Measurements from ENCODE around the gene SNX27. TPM values are rescaled to one million over a fixed set of nuclear protein-coding genes. Genes with fewer than 3 reads are reported as not detected.

The SNX27 gene
- 10 to 100 TPM; 29.8 to 32.3 TPM for total RNA-seq
- long read RNA-seq, full-length matches to known transcripts = 1 of 12 reads
- long read RNA-seq, partial matches to known transcripts = 2 of 12 reads
- long read RNA-seq, other reads (novel, unspliced or antisense) = 9 of 12 reads

DNA sequence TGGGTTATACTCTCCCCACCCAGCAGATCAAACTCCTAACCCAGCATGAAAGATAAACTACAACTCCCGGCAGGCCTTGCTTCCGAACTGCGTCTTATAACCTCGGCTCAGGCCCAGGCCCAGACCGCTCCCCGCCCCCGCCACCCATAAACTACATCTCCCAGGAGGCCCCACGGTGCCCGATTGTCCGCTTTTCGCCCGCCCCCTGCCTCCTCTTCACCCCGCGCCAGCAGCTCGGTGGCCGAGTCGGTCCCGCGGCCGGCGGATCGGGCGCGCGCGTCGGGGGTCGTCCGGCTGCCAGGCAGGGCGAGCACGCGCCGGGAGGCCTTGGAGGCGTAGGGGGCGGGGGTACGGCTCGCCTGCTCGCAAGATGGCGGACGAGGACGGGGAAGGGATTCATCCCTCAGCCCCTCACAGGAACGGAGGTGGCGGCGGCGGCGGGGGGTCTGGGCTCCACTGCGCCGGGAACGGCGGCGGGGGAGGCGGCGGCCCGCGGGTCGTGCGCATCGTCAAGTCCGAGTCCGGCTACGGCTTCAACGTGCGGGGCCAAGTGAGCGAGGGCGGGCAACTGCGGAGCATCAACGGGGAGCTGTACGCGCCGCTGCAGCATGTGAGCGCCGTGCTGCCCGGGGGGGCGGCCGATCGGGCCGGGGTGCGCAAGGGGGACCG is at the start of gene SNX27:
Gene SNX27, plus strand, starts transcription at position 219 of the 669 bp plus-strand sequence. Its CDS starts 152 bp downstream, at position 371.
- ATAC-seq (peak; percentile 96 to 97), DNase-seq (peak; percentile 94)
- intact Hi-C loops (cut with DNase I) = loop anchor here in 1 of 2 donors (5.0 kb wide), 1 partner anchor 110 kb away; the partner anchor contains the start of gene RIIAD1

DNA sequence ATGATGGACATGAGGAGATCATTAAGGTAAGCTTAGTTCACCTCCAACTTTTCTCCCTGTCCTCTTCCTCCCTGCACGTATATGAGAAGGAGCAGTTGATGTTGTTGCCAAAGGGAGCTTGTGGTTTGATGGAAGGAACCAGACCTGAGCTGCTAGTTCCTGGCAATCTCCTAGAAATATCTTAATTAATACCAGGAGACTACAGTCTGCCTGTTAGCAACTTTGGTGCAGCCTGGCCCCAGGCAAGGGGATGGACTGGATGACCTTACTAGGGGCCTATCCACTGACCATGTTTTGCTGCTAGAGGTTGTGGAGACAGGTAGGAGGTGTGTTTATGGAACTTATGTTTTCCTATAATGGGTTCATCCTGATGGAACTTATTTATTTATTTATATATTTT is 49.2 kb upstream of the SNX27 start:
- intact Hi-C loops (cut with DNase I) = no loop called here
- DNase-seq (no peak), ATAC-seq (no peak)

DNA sequence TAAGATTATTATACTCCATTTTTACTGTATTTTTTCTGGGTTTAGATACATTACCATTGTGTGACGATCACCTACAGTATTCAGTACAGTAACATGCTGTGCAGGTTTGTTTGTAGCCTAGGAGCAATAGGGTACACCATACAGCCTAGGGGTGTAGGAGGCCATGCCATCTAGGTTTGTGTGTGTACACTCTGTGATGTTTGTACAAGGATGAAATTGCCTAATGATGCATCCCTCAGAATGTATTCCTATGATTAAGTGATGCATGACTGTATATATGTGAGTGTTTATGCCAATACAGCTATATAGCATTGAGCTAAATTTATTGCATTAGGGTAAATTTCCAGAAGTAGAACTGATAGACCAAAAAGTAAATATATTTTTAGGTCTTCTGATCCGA is 48.5 kb upstream of the SNX27 start:
- ATAC-seq (no peak), DNase-seq (no peak)
- intact Hi-C loops (cut with DNase I) = no loop called here

DNA sequence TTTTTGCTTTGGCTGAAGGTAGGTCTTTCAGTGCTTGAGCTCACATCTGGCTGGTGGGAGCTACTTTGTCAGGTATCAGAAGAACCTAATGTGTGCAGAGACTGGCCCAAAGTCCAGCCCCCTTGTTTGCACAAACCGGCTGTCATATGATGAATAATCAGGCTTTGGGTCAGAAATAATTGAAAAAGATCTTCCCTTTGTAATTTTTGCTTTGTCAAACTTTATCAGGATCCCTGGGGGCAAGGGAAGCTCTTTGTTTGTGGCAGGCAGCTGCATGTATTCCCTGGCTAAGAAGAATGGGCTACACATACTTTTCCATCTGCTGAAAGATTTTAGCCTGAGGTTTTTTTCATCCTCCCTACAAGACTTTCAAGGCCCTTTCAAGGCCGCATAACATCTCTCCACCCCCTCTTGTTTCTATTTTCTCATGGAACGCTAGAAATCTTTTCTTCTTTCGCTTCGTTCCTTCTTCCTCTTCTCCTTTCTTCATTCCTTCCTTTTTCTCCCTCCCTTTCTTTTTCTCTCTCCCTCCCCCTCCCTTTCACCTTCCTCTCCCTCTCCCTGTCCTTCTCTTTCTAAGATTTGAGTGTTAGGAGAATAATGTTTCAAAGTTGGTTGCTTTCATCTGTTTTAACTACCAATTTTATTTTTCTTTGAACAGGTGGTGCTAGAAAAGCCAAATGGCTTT is 46.2 kb upstream of the SNX27 start:
- intact Hi-C loops (cut with DNase I) = no loop called here
- ATAC-seq (no peak), DNase-seq (no peak)

DNA sequence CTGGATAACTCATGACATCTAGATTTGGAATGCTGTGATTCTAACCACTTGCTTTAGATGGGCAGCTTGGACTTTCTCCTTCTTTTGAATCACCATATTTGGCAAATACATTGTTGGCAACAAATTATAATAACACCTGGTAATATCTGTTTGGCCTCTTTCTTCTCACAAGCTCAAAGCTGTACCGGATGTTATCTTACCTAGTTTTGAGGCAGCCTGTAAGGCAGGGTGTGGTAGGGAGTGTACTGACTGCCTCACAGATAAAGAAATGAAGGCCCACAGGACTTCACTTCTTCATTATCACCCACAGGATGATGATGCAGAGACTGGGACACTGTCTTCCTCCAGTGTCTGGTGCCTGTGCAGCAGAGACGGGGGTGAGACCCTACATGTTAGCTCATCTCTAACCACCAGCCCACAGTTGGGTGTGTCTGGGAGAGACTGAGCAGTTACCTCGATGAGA is 43.2 kb upstream of the SNX27 start:
- DNase-seq (no peak), ATAC-seq (peak in 1 of 2 donors; percentile 53)
- intact Hi-C loops (cut with DNase I) = no loop called here

DNA sequence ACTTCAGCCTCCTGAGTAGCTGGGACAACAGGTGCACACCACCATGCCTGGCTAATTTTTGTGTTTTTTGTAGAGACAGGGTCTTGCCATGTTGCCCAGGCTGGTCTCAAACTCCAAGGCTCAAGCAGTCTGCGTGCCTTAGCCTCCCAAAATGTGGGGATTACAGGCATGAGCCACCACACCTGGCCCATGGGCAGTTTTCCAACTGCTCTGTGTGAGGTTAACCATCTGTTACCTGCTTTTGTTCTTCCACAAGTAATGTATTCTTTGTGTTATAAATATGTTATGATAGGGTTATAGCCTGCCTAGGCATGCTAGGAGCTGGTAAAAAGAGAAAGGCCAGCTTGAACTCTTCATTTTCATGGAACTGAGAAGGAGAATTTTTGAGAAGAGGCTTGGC is 41.0 kb upstream of the SNX27 start:
- intact Hi-C loops (cut with DNase I) = no loop called here
- no peak for DNase-seq
- no peak for ATAC-seq

DNA sequence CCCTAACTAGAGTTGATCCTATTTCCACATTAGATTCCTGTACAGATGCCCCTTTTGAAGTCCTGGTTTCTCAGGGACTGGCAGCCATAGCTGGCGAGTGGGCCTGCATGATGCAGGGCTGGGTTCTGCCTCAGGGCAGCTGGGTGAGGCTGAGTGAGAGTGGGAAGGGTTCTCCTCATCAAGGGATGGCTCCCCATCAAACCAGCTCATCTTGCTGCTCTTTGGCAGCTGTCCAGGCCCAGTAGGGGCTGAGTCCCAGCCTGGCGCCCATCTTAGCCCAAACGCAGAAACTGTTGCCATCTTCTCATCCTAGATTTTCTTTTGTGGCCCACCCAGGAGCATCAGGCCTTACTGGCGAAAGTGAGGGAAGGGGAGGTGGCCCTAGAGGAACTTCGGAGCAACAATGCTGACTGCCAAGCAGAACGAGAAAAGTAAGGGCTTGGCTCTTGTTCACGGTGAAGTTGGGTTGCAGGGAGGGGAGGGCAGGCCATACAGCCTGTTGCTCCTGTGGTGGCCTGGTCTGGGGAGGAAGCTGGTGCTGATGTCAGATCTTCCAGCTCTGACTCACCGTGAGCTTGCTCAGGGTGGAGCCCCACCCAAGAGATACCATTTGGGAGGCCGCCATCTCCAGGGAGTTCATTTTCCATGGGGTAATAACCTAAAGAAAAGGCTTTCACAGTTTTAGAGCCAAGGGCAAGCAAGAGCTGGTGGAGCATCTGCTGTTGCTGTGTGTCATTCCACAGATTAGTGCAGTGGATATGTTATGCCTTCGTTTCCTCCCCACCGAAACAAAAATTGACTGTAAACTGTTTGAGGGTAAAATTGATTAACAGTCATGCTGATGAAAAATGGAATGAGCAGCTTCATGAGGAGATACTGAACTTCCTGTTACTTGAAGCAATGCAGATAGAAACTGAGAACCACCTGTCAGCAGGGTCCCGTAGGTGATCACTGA is 37.0 kb upstream of the SNX27 start:
- intact Hi-C loops (cut with DNase I) = no loop called here
- ATAC-seq (peak; percentile 41 to 97), DNase-seq (peak; percentile 65)

DNA sequence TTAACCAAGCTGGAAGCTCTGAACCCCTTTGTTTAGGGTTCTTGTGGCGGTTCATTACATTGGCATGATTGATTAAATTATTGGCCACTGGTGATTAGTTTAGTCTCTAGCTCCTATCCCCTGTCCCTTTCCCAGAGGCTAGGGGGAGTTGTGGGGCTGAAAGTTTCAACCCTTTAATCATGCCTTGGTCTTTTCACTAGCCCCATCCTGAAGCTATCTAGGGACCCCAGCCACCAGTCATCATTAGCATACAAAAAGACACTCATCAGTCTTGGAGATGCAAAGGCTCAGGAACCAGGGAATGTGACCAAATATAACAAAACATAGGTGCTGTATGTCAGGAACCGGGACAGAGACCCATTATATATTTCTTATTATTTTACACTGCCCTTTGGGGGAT is 34.7 kb upstream of the SNX27 start:
- no peak for DNase-seq
- intact Hi-C loops (cut with DNase I) = no loop called here
- no peak for ATAC-seq

DNA sequence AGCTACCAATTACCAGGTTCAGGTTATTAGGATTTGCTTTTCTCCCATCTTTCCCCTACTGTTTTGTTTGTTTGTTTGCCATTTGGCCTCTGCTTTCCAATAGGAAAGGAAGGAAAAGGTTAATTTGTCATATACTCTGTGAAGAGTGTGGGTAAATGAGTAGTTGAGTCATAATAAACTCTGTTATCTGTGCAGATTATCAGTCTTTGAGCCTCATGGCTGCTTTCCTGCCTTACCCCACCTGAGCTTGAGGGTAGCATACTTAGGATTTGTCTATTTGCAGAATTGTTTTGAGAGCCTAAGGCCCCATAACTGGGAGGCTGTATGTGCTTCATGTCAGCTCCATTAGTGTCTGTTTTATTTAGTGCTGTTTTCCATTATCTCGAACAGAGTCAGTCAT is 32.9 kb upstream of the SNX27 start:
- no peak for DNase-seq
- no peak for ATAC-seq
- intact Hi-C loops (cut with DNase I) = no loop called here

DNA sequence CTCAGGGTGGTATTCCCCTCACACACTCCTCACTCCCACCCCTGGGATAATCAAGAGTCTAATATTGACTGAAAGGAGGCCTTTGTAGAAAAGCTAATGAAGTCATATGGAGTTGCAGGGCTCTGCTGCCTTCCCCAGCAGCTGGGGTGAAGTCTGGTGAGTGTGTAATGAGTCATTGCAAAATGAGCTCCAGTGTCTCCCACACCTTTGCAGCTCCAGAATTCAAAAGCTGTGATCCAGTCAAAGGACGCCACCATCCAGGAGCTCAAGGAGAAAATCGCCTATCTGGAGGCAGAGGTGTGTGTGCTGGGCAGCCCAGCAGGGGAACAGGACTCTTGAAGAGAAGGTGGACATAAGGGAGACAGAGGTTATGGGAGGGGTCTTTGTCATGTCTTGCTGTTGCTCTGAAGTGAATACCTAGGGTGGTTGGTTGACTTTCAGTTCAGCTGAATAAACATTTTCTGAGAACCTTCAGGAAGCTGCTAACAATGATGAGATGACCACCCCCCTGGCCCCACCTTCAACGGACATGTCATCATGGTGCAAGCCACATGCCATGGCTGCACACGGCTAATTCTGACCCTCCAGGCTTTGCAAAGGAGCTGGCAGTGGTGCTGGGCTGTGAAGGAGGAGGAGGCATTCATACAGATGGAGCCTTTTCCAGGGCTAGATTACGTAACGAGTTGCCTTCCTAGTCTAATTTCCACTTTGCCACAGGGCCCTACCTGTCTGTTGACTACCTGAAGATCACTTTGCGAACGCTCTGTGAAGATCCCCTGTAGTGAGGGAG is 32.2 kb upstream of the SNX27 start:
- no peak for DNase-seq
- ATAC-seq = no peak
- intact Hi-C loops (cut with DNase I) = no loop called here

DNA sequence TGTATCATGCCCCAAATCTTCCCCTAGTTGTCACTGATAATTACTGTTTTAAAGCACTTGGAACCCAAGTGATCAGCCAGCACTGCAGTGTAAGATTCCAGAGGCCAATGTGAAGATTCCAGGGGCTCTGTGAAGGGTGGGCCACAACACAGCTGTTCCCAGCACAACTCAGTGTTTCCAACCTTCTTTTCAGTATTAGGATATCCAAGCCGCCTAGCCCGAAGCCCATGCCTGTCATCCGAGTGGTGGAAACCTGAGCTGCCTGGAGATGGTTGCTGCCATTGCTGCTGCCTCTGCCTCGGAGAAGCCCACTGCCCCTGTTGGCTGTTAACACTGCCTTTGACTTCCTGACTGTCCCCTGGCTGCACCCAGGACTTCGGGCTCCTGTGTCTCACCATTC is 30.4 kb upstream of the SNX27 start:
- intact Hi-C loops (cut with DNase I) = no loop called here
- DNase-seq (no peak), ATAC-seq (no peak)

DNA sequence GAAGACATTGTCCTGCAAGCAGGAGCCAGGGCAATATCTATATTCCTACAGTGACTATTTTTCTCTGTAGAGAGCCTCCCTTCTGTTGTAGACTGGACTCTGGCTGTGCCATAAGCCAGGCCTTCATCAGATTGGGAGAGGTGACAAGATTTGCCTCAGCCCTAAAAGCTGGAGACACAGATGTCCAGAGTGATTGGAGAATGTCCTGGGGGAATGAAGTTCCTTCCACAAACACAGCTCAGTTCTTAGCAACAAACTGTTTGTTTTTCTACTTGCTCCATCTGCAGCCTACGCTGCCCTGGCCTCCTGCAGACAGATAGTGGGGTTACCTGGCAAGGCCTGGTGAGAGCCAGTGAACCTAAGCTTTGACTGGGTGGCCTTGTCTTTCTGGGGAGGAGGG is 29.9 kb upstream of the SNX27 start:
- intact Hi-C loops (cut with DNase I) = no loop called here
- ATAC-seq = no peak

DNA sequence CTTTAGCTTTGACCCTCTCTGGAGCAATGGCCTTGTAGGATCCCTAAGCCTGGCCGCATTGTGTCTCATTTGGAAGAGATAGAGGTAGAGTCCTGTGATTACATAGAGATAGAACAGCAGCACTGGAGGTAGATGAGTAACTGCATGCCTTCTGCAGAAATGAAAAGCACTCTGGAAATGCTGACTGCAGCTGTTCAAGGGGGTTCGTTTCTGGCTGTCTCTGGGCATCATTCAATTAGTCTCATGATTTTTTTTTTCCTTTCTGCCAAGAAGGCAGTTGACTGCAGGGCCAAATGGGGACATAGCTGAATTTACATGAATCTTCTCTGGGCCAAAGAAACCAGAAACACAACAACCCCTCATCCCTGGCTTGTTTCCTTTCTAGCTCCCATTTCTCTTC is 28.1 kb upstream of the SNX27 start:
- ATAC-seq = no peak
- intact Hi-C loops (cut with DNase I) = no loop called here

More for the DNA sequence above, 29.9 kb upstream of the SNX27 start:
- no peak for DNase-seq

DNA sequence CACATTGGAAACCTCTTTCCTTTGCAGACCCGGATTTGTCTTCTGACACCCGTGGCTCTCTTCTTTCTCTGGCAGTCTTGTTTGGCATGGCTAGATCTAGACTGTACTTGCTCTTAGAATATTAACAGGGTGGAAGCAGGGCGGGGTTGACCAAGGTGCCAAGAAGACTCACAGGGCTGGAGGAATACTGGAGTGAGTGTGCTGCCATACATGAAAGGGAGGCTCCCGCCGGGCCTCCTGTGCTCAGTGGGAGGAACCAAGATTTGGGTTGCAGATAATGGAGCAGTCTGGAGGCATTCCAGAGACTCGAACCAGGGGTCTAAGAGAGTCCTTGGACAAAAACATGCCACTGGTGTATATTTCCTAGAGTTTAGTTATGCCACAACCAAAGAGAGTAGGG is 27.6 kb upstream of the SNX27 start:
- DNase-seq = no peak
- intact Hi-C loops (cut with DNase I) = no loop called here
- ATAC-seq = peak in 1 of 2 donors; percentile 66

More for the DNA sequence above, 28.1 kb upstream of the SNX27 start:
- DNase-seq = no peak

DNA sequence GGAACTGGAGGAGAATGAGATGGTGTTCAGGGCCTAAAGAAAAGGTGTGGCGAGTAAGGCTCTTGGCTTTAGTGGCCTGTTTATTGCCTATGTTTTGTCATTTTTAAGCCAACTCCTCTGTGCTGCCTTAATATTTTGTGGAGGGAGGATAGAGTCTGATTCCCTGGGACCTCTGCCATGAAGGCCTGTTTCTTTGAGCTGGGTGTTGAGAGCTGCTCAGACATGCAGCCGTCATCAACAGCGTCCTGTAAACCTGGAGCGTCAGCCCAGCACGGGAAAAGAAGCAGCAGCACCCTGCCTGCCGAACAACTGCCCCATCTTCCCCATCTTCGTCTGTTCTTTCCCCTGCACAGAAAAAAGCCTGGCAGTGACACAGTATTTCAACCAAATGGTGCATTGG is 27.1 kb upstream of the SNX27 start:
- intact Hi-C loops (cut with DNase I) = no loop called here
- no peak for DNase-seq
- ATAC-seq = peak in 1 of 2 donors; percentile 46

DNA sequence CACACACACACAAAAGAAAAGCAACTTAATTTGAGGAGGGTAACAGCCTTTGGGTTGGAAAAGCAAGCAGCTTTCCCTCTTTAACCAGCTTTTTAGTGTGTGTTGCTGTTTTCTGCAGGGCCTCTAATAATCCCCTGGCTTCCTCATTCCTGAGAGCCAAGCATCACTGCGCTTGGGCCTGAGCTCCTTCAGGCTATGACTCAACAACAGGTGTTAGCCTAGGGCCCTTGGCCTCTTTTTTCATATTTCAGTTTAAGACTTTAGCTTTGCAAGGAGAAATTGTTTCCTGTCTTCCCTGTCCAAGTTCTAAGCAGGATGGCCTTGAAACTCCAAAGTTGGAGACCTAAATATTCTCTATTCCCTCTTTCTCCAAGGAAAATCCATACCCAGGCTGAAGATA is 26.2 kb upstream of the SNX27 start:
- intact Hi-C loops (cut with DNase I) = no loop called here
- no peak for DNase-seq
- ATAC-seq = peak; percentile 41 to 78

DNA sequence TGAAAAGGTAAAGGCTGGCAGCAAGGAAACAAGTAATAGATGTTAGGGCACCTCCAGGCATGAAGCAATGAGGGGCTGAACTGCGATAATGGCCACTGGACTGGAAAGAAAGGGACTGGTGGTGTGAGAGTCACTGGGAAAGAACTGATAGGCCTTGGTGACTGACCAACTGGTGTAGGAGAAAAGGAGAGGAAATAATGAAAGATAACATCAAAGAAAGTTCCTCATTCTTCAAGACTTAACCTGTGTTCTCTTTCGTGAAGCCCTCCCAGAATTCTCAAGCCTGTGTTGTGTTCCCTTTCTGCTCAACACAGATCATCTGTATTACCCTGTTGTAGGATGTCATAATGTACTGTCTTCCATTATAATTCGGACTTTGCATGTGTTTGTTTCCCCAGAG is 20.9 kb upstream of the SNX27 start:
- no peak for DNase-seq
- intact Hi-C loops (cut with DNase I) = loop anchor here in 1 of 2 donors (5.0 kb wide), 1 partner anchor 246 kb away; the partner anchor contains the start of gene C2CD4D
- ATAC-seq = no peak

DNA sequence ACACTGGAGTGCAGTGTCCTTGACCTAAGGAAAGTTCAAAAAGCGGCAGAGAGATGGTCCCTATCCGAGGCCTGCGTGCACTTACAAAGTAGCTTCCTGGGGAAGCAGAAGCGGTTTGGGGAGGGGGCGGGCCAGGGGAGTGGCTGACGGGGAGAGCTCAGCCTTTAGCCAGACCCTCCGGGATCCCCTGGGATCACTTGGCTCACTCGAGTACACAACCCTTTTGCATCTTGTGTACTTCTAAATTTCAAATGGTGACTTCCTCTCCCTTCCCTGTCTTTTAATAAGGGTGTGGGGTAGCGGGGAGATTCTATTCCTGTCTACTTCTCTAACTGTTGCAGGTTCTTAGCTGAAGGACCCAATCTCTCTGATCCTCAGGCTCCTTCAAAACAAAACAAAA is 18.1 kb upstream of the SNX27 start:
- intact Hi-C loops (cut with DNase I) = loop anchor here in 1 of 2 donors (2.0 to 5.0 kb wide), 2 partner anchors 141 to 244 kb away; partner anchors contain the start of gene C2CD4D
- DNase-seq (no peak), ATAC-seq (no peak)
